Measurements from ENCODE around the gene MGAT3.

GRCh38 chr22:39422721-39423120 lies 34.1 kb upstream of the MGAT3 start:
- TF ChIP-seq CTCF (IDR thresholded peaks at IDR 0.05) = no peak
- TF ChIP-seq POLR2A (IDR thresholded peaks at IDR 0.05) = no peak

Data from adrenal gland (tissue), 5 donors.